Stomach (tissue), 9 donors: ENCODE results near the gene LRTM2. TPM values are rescaled to one million over a fixed set of nuclear protein-coding genes. Genes with fewer than 3 reads are reported as not detected.

Experiments used
- DNase-seq, 2 donors: peaks; one replicate each; pipeline versions ENCODE4 v3.0.0 to v3.0.0-alpha.2; 2013 to 2019
- H3K27ac ChIP-seq, 5 donors: fragments of 200-600 bp in 4 of 5; sonication (generic) in 4 of 5; one replicate each; pipeline ENCODE4 v1.5.1; 2013 to 2019; ENCODE audit warnings: mild to moderate bottlenecking in 1 of 5, moderate library complexity in 1 of 5
- H3K27me3 ChIP-seq, 3 donors: fragments of 200-600 bp; sonication (generic); one replicate each; pipeline ENCODE4 v1.5.1; 2017 to 2019; ENCODE audit warnings: mixed run types in 1 of 3
- H3K36me3 ChIP-seq, 4 donors: fragments of 200-600 bp; sonication (generic); 1 replicate in 3 of 4; 2 replicates in 1 of 4; pipeline ENCODE4 v1.5.1; 2016 to 2019
- H3K4me1 ChIP-seq, 4 donors: fragments of 200-600 bp; sonication (generic); one replicate each; pipeline ENCODE4 v1.5.1; 2016 to 2019
- H3K4me3 ChIP-seq, 4 donors: fragments of 200-600 bp; sonication (generic) in 3 of 4; one replicate each; pipeline ENCODE4 v1.5.1; 2016 to 2019; ENCODE audit warnings: mild to moderate bottlenecking in 1 of 4
- H3K9me3 ChIP-seq, 4 donors: fragments of 200-600 bp; sonication (generic); one replicate each; pipeline ENCODE4 v1.5.1; 2016 to 2019
- CTCF ChIP-seq, 7 experiments: fragments of 450-650 bp in 4 of 7; fragments of 200-600 bp in 3 of 7; sonication (generic) in 3 of 7; IDR thresholded peaks; one replicate each; pipeline ENCODE4 v1.5.1; 2016 to 2019; ENCODE audit warnings: antibody characterized with exemption in 7 of 7, control low read depth in 2 of 7, mild to moderate bottlenecking in 1 of 7
- EP300 ChIP-seq: sonication (generic); formaldehyde crosslinking; IDR thresholded peaks from one replicate; pipeline ENCODE4 v1.6.1; 2017; ENCODE audit warnings: antibody characterized with exemption
- POLR2A ChIP-seq, 4 donors: fragments of 450-650 bp; IDR thresholded peaks; one replicate each; pipeline ENCODE4 v1.6.1; 2016; ENCODE audit warnings: antibody characterized with exemption in 4 of 4, control low read depth in 2 of 4, mild to moderate bottlenecking in 1 of 4, moderate library complexity in 1 of 4
- POLR2AphosphoS5 ChIP-seq, 3 donors: sonication (generic); formaldehyde crosslinking; IDR thresholded peaks; one replicate each; pipeline ENCODE4 v1.6.1; 2016; ENCODE audit warnings: antibody characterized with exemption in 3 of 3
- WGBS, 5 donors: extraction: QIAGEN DNeasy Blood & Tissue Kit in 3 of 5; methylation state at CpG; one replicate each; pipeline versions ENCODE4 v1.1.5 to v1.1.7; 2013 to 2018; 5-methylcytosine and 5-hydroxymethylcytosine counted together
- intact Hi-C: fragments of 100-400 bp; cut with DNase I; formaldehyde crosslinking; loops from one replicate; pipeline ENCODE4 v1.15.1; 2023; ENCODE audit warnings: low total_unique reads
- polyA plus RNA-seq, 3 donors: library from polyadenylated mRNA; stranded (reverse); fragments of 200-250 nt; gene quantifications; one replicate each; pipeline ENCODE4 v1.2.3, GENCODE V29; 2013
- total RNA-seq, 5 donors: library from RNA; depleted of rRNA; stranded (reverse); fragments of >200 nt; gene quantifications; one replicate each; pipeline versions ENCODE4 v1.1.0 to v1.2.3, GENCODE V29; 2014 to 2016
- donor health status: healthy with polysubstance abuse.
- donor health status: Bipolar disorder and iron deficiency.
- donor health status: healthy.

The LRTM2 gene
- total and polyA plus RNA-seq, 8 donors: 0.03 TPM; not detected in 7

- Histone ChIP-seq H3K4me1 (peaks cover 18 to 39% (median 33%) of the 10 kb centered on the region in 4 donors), H3K27me3 (no peaks in the 10 kb centered on the region), H3K9me3 (no peaks in the 10 kb centered on the region), H3K4me3 (peak overlapping the region; percentile 58 to 74 (median 66)), H3K36me3 (peaks cover 0 to 3% (median 0%) of the 10 kb centered on the region in 4 donors), H3K27ac (peak overlapping the region; percentile 81 to 92 (median 90))
- WGBS, 5 donors: 3 to 4% (median 3%) methylated on average over 20 to 45 of the region's 45 CpGs
- intact Hi-C loops: loop anchor here (5.0 to 10.0 kb wide), 2 partner anchors 141 to 239 kb away; no protein-coding TSS in a partner anchor
- DNase-seq: peak; percentile 95 to 97
- peak in 5 of 7 experiments; percentile 75 to 99 (median 97) for TF ChIP-seq CTCF (IDR thresholded peaks at IDR 0.05)
- TF ChIP-seq POLR2AphosphoS5 (IDR thresholded peaks at IDR 0.05): peak; percentile 60 to 91 (median 90)
- TF ChIP-seq EP300: no peak
- peak in 1 of 4 donors; percentile 25 for TF ChIP-seq POLR2A (IDR thresholded peaks at IDR 0.05)
Measured at GRCh38 chr12:1795785-1796514, 24.4 kb upstream of the LRTM2 start.

GRCh38 chr12:1796515-1797010 lies 23.8 kb upstream of the LRTM2 start:
- Histone ChIP-seq H3K27ac (peak overlapping the region; percentile 81 to 92 (median 90)), H3K4me1 (peaks cover 16 to 33% (median 29%) of the 10 kb centered on the region in 4 donors), H3K9me3 (no peaks in the 10 kb centered on the region), H3K27me3 (no peaks in the 10 kb centered on the region), H3K36me3 (peaks cover 0 to 3% (median 0%) of the 10 kb centered on the region in 4 donors), H3K4me3 (peak overlapping the region; percentile 58 to 74 (median 66))
- TF ChIP-seq POLR2A (IDR thresholded peaks at IDR 0.05) (no peak), CTCF (IDR thresholded peaks at IDR 0.05) (no peak), EP300 (no peak), POLR2AphosphoS5 (IDR thresholded peaks at IDR 0.05) (no peak)
- 0 to 3% (median 1%) methylated on average over 16 to 43 of the region's 43 CpGs for WGBS, 5 donors
- DNase-seq: peak; percentile 45 to 76
- intact Hi-C loops: loop anchor here (5.0 to 10.0 kb wide), 2 partner anchors 141 to 238 kb away; no protein-coding TSS in a partner anchor

GRCh38 chr12:1797011-1797901 lies 23.1 kb upstream of the LRTM2 start:
- WGBS, 5 donors: 15 to 27% (median 16%) methylated on average over 38 to 71 of the region's 71 CpGs
- no peaks in the 10 kb centered on the region for H3K9me3 ChIP-seq
- TF ChIP-seq EP300 (no peak), POLR2AphosphoS5 (IDR thresholded peaks at IDR 0.05) (peak in 2 of 3 donors; percentile 70 to 85), POLR2A (IDR thresholded peaks at IDR 0.05) (no peak)
- peak; percentile 63 to 81 for DNase-seq
- H3K4me1 ChIP-seq: peaks cover 16 to 31% (median 28%) of the 10 kb centered on the region in 4 donors
- peaks cover 0 to 3% (median 0%) of the 10 kb centered on the region in 4 donors for H3K36me3 ChIP-seq
- H3K27ac ChIP-seq: peak overlapping the region; percentile 81 to 92 (median 90)
- no peaks in the 10 kb centered on the region for H3K27me3 ChIP-seq
- peak overlapping the region; percentile 58 to 74 (median 66) for H3K4me3 ChIP-seq
- intact Hi-C loops: loop anchor here (5.0 to 10.0 kb wide), 2 partner anchors 140 to 238 kb away; no protein-coding TSS in a partner anchor

- Histone ChIP-seq H3K9me3 (no peaks in the 10 kb centered on the region), H3K36me3 (peaks cover 0 to 2% (median 0%) of the 10 kb centered on the region in 4 donors), H3K4me1 (peaks cover 16 to 31% (median 28%) of the 10 kb centered on the region in 4 donors), H3K27ac (peak overlapping the region in 3 of 5 donors; percentile 87 to 92 (median 91)), H3K4me3 (no peak overlapping the region), H3K27me3 (no peaks in the 10 kb centered on the region)
- DNase-seq: peak in 1 of 2 donors; percentile 16
- WGBS, 5 donors: 88 to 93% (median 90%) methylated on average over 18 to 22 of the region's 22 CpGs
- TF ChIP-seq POLR2A (IDR thresholded peaks at IDR 0.05) (no peak), POLR2AphosphoS5 (IDR thresholded peaks at IDR 0.05) (no peak), CTCF (IDR thresholded peaks at IDR 0.05) (no peak), EP300 (no peak)
- intact Hi-C loops: loop anchor here (5.0 to 10.0 kb wide), 2 partner anchors 139 to 237 kb away; no protein-coding TSS in a partner anchor
Measured at GRCh38 chr12:1797991-1798640, 22.2 kb upstream of the LRTM2 start.
